IPS-18c (cell line): ENCODE measurements around the gene SPTLC2.
"Not testable (repeated sequence)": the region's sequence is repeated elsewhere in the genome, so short reads cannot be mapped to it uniquely, and the experiment has no call there.

Experiments
- H3K4me3 ChIP-seq: 2 replicates; pipeline ENCODE4 v1.7.0; 2013; ENCODE audit warnings: low read depth, mild to moderate bottlenecking, low read length, moderate library complexity; ENCODE audit not compliant: insufficient read depth
- H3K9me3 ChIP-seq: one replicate; pipeline ENCODE4 v1.6.1; 2013; ENCODE audit warnings: mild to moderate bottlenecking, low read length, moderate library complexity; ENCODE audit not compliant: control insufficient read depth, insufficient read depth

SPTLC2 gene

DNA sequence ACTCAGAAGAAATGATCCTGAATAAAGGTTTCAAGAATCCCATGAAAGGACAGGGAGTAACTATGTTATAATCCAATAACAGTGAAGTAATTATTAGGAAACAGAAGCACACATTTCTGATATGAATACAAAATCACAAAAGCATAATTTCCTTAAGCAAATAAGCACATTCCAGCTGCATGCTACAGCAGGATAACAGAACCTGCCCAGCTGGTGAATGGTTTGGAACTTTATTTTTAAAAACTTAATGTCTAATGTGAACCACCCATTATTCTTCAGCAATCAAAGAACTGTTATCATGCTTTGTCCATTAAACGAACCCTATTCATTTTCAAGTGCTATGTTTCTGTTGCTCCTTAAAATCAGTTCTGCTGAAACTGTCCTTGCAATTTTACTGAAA, 13.4 kb downstream of the SPTLC2 start:
- Histone ChIP-seq H3K9me3 (peaks cover 5% of the 10 kb centered on the region), H3K4me3 (no peak overlapping the region)

DNA sequence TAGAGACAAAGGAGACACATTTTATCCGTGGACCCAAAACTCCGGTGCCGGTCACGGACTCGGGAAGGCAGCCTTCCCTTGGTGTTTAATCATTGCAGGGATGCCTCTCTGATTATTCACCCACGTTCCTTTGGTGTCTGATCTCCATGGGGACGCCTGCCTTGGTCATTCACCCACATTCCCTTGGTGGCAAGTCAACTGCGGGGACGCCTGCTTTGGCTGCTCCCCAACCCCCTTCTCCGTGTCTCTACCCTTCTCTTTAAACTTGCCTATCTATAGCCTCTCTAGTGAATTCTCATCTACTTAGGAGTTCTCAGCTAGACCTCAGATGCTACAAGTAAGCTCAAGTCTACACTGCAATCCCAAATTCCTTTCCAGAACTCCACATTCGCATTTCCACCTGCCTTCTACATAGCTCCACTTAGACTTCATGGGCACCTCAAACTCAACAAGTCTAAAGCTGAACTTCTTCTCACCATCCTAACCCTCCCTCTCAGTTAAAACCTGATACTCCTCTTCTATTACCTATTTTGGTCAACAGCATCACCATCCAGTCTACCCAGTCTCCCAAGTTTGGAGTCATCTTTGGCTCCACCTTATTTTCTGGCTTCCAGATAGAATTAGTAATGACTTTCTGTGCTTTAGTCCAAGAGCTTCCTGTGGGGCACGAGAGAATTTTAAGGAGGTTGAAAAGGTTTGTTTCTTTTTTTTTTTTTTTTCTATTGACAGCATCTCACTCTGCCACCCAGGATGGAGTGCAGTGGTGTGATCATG, 14.4 kb downstream of the SPTLC2 start:
- H3K9me3 ChIP-seq, result peaks cover 5% of the 10 kb centered on the region
- H3K4me3 ChIP-seq, result no peak overlapping the region

DNA sequence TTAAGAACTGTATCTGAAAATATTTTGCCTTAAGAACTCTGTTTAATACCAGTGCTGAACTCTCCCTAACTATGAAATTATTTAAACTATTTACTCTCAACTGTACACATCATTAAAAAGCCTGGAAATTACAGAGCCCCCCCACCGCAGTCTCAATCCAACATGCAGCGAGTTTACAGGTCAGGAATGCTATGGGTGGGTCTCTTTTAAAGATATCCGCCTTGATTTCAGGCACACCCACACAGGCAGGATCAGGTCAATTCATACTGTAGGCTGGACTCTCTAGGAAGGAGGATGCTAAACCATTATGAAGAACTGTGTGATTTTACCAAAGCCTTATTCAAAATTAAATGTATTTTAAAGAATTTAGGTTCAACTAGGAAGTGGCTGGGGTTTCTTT, 16.5 kb downstream of the SPTLC2 start:
- Histone ChIP-seq H3K4me3 (no peak overlapping the region), H3K9me3 (peaks cover 5% of the 10 kb centered on the region)

DNA sequence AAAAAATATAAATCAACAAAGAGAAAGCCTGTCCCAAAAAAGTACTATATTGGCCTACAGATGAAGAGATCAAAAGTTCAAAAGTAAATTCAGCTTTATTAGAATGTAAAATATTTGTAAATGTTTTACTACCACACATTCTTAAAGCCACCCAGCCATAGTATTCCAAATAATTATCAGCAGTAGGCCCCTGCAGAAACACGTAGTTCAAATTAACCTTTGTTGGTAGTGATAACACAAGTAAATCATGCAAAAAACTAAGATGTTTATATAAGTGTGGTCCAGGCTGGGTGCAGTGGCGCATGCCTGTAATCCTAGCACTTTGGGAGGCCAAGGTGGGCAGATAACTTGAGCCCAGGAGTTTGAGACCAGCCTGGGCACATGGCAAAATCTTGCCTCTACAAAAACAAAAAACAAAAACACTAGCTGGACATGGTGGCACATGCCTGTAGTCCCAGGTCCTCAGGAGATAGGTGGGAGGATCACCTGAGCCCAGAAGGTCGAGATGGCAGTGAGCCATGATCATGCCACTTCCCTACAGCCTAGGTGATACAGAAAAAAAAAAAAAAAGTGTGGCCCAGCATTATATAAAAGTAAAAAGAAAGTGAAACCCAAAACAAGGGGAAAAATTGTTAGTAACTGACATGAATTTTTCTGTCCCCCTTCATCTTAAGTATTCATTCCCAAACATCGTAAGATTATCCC, 17.9 kb downstream of the SPTLC2 start:
- Histone ChIP-seq H3K4me3 (no peak overlapping the region), H3K9me3 (peaks cover 5% of the 10 kb centered on the region)

DNA sequence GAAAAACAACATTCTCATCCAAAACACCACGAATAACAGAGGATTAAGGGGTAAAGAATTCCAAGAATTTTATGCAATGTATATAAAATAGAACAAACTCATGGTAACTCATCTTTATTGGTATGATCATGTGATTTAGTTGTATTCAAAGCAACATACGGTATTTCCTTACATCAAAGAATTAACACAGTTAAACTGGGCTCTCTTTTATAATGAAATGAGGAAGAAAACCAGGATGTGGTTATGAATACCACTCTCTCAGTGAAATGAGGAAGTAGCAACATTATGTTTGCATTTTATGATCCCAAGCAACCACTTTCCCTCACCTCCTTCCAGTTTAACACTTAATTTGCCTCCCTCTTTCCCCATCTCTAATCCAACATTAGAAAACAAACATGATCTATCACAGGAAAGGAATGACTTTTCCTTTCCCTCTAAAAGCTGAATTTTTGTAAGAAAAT, 22.9 kb downstream of the SPTLC2 start:
- H3K9me3 ChIP-seq, result no peaks in the 10 kb centered on the region
- no peak overlapping the region for H3K4me3 ChIP-seq

DNA sequence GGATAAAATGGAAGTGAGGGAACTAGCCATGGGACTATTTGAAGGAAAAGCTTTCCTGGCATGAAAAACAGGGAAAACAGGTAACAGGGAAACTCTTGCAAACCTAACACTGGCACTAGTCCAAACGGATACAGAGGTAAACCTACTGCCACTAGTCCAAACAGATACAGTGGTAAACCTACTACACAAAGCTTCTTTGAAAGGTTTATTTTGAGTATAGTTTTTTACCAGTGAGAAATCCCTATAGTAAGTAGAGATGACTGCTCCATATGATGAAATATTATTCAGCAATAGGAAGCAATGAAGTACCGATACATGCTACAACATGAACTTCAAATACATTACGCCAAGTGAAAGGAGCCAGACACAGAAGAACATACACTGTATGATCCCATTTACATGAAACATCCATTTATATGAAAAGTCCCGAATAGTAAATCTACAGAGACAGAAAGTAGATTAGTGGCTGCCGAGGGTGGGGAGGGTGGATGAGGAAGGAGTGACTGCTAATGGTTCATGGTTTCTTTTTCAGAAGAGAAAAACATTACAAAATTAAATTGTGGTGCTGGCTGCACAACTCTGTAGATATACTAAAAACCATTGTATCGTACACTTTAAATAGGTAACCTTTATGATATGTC, 25.5 kb downstream of the SPTLC2 start:
- no peak overlapping the region for H3K4me3 ChIP-seq
- no peaks in the 10 kb centered on the region for H3K9me3 ChIP-seq

DNA sequence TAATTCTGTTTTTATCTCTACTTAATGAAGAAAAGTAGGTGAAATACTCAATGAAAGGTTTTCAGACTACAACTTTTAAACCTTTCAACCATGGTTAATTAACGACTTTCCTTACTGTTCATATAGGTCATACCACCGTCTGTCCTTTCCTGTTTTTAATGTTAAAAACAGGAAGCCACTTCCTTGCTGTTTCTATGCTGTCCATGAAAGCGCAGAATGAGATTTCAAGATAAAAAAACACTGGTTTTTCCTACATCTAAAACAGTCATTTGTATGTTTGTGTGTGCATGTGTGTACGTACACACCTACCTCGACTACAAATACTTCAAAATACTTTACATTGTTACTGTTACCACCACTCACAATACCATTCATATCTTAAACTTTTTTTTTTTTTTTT, 27.3 kb downstream of the SPTLC2 start:
- H3K9me3 ChIP-seq, result no peaks in the 10 kb centered on the region
- no peak overlapping the region for H3K4me3 ChIP-seq

DNA sequence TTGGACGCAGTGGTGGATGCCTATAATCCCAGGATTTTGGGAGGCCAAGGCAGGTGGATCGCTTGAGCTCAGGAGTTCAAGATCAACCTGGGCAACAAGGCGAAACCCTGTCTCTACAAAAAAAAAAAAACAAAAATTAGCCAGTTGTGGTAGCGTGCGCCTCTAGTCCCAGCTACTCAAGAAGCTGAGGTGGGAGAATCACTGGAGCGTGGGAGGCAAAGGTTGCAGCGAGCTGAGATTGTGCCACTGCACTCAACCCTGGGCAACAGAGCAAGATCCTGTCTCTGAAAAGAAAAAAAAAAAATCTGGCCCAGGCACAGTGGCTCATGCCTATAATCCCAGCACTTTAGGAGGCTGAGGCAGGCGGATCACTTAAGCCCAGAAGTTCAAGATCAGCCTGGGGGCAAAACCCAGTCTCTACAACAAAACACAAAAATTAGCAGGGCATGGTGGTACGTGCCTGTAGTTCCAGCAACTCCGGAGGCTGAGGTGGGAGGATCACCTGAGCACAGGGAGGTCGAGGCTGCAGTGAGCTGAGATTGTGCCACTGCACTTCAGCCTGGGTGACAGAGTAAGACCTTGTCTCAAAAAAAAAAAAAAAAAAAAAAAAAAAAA, 27.9 kb downstream of the SPTLC2 start:
- H3K9me3 ChIP-seq, H3K4me3 ChIP-seq: not testable (repeated sequence)

DNA sequence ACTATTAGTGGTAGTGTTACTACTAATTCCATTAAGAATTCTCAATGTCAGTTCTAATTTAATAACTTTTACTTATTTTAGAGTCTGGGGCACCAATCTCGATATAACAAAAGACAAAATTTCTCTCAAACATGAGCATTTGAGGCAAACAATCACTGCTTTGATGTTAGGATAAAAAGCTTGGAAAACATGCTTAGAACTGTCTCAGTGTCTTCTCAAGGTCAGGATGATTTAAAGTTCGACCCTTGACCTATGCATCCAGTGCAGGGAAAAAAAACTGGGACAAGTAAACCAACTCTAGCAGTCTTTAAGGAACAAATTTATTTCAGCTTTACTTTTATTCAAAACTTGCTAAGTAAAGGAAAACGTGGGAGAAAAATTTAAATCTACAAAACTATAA, 31.1 kb downstream of the SPTLC2 start:
- no peaks in the 10 kb centered on the region for H3K9me3 ChIP-seq
- H3K4me3 ChIP-seq, result no peak overlapping the region

DNA sequence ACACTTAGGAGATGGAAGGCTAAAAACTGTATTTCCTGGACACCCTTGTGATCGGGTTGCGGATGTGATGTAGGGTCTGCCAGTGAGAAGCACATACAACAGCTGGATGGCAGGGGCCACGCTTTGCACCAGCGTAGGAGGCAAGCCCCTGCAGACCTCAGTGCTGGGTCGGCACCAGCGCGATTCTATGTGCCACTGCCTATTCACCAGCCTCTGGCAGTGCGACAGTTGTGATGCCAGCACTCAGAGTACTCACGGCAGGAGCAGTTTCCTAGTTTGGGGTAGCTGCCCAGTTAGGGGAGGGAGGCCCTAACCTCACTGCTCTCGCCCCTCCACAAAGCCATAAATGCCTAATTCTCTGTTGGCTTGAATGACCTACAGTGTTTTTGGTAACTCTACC, 31.6 kb downstream of the SPTLC2 start:
- no peak overlapping the region for H3K4me3 ChIP-seq
- H3K9me3 ChIP-seq, result no peaks in the 10 kb centered on the region

DNA sequence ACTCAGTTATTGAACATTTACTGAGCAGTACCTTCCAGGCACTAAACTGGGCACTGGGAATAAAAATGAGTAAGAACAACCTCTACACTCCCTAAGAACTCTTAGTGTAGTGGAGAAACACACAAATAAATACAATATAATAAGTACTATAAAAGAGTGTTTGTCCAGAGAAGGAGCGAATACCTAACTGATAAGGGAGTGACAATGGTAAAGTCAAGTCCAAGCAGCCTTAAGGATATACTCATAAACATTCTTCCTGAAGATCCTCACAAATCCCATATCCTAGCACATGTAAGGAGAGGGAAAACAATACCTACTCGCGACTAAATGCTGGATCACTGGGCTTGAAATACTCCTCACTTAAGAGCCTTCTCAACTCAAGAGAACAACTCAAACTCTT, 32.8 kb downstream of the SPTLC2 start:
- Histone ChIP-seq H3K4me3 (no peak overlapping the region), H3K9me3 (no peaks in the 10 kb centered on the region)

DNA sequence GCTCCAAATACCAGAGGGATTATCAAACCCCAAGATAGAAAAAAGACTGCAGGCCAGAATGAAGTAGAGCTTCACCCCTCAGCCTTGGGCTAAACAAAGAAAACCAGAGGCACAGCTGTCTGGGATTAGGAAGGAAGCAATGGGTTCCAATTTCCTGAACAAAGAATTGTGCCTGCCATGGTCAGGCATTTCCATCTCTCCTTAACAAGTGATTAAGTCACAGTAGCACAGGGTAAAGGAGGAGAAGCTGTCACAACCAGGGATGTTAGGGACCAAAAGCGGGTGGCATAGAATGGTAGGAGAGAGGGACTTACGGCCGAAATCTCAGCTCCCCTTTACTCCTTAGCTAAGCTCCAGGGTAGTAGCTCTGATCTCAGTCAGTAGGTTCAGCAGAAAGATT, 33.9 kb downstream of the SPTLC2 start:
- Histone ChIP-seq H3K9me3 (no peaks in the 10 kb centered on the region), H3K4me3 (no peak overlapping the region)

DNA sequence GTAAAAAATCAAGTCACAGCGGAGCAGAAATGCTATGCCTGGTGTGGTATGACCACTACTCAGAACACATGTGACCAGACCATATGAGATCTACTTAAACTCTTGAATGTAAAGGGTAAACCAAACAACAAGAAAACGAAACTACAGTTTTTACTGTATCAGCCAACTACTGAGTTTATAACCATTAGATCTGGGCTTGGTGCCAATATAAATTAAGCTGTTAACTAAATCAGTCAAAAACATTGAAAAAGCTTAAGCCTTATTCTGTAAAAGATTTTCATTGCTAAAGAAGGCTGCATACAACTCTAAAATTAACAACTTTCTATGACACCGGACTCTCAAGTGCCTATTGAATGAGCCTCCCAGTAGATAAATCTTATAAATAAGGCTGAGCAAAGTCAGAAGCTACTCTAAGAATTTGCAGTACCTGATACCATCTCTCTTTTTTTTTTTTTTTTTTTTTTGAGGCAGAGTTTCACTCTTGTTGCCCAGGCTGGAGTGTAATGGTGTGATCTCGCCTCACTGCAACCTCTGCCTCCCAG, 35.4 kb downstream of the SPTLC2 start:
- no peak overlapping the region for H3K4me3 ChIP-seq
- H3K9me3 ChIP-seq, result no peaks in the 10 kb centered on the region

DNA sequence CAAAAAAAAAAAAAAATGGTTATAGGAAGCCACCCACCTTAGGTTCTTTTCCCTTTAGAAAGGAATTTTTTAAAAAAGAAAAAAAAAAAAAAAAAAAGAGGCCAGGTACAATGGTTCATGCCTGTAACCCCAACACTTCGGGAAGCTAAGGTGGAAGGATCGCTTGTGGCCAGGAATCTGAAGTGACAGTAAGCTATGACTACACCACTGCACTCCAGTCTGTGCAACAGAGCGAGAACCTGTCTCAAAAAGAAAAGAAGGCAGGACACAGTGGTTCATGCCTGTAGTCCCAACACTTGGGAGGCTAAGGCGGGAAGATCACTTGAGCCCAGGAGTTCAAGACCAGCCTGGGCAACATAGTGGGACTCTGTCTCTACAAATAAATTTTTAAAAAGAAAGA, 36.0 kb downstream of the SPTLC2 start:
- Histone ChIP-seq H3K4me3 (no peak overlapping the region), H3K9me3 (no peaks in the 10 kb centered on the region)

DNA sequence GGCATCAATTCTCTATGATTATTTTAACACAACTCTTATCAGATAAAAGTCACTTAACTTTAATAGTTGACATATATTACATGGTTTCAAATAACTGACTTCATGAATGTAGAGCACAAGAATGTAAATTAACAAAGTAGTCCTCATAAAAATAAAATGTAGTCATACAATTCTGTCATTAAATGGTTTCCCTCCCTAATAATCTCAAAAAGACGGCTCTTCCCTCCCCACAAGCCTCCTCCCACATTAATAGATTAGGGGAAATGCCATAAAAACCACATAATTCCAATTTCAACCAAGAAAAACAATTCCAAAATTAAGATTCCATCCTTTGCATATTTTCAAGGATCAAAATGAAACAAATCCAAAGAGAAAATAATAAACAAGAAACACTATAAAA, 36.7 kb downstream of the SPTLC2 start:
- Histone ChIP-seq H3K9me3 (no peaks in the 10 kb centered on the region), H3K4me3 (no peak overlapping the region)

DNA sequence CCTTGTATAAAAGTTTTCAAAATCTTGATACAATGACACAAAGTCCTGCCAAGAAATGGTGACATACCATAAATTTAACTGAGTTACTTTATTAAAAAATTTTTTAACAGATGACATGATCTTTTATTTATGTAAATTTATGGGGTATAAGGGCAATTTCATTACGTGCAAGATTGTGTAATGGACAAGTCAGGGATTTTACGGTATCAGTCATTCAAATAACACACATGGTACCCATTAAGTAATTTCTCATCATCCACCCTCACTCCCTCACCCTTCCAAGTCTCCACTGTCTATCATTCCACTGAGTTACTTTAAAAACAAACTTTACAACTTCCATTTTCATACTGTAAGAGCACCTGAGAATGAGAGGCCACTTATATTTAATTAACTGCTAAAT, 37.4 kb downstream of the SPTLC2 start:
- H3K4me3 ChIP-seq, result no peak overlapping the region
- no peaks in the 10 kb centered on the region for H3K9me3 ChIP-seq

DNA sequence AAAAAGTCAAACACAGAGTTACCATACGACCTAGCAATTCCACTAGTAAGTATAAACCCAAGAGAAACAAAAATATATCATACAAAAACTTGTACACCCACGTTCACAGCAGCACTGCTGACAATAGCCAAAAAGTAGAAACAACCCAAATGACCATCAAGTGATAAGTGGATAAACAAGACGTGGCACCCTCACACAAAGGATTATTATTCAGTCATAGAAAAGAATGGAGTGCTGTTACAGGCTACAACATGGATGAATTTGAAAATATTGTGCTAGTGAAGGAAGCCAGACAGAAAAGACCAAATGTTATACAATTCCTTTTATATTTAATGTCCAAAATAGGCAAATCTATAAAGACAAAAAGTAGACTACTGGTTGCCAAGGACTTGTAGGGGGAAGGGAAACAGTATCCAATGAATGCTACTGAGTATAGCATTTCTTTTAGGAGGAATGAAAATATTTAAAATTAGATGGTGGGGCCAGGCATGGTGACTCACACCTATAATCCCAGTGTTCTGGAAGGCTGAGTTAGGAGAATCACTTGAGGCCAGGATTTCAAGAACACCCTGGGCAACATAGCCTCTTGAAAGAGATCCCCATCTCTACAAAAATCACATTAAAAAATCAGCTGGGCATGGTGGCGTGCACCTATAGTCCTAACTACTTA, 41.9 kb downstream of the SPTLC2 start:
- Histone ChIP-seq H3K4me3 (no peak overlapping the region), H3K9me3 (no peaks in the 10 kb centered on the region)
